ENCODE measurements around the gene MAP4K2. TPM values are rescaled to one million over a fixed set of nuclear protein-coding genes. Genes with fewer than 3 reads are reported as not detected.

MAP4K2 gene
- total and polyA plus RNA-seq, 7 experiments from 2014 or later, result 40.7 to 130 (median 76.1) TPM

DNA sequence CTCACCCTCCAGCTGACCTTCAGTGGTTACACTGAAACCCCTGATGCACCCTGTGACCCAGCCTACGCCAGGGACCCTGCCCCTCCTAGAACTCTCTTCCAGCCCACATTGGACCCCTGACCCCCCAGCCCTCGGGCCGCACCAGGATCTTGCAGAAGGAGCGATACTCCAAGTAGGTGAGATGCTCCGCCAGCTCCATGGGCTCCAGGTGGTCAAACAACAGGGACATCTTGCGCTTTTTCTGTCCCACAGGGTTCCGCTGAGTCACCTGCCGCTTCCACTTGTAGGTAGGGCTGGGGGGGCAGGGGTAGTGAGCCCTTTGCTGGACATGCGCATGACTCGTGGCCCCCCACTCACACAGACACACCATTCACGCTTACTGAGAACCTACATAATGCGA, 63.1 kb downstream of the MAP4K2 start:
- H3K27me3 Mint-ChIP-seq, result no peaks in the 10 kb centered on the region
- no peak for ATAC-seq
- peaks cover 4 to 33% (median 18%) of the 10 kb centered on the region in 5 donors for H3K36me3 Mint-ChIP-seq
- H3K4me3 ChIP-seq (ENCODE audit: low read length), result no peak overlapping the region
- CTCF ChIA-PET, result interaction anchor here (1.4 to 18.4 kb wide), 2 partner anchors 18 to 28 kb away, joined by 4 to 305 read pairs; partner anchors contain the start of gene PYGM
- POLR2A ChIA-PET, result interaction anchor here (0.6 to 39.7 kb wide), 4 partner anchors 15 to 372 kb away, joined by 3 to 1956 read pairs (median 5); partner anchors contain the start of genes PYGM, SF1 and TM7SF2
- no peaks in the 10 kb centered on the region for H3K27me3 ChIP-seq (ENCODE audit: control insufficient read depth in 2 of 2, insufficient read depth in 2 of 2, low read length in 2 of 2)
- peaks cover 0 to 5% (median 0%) of the 10 kb centered on the region in 11 donors for H3K9me3 Mint-ChIP-seq
- H3K36me3 ChIP-seq (ENCODE audit: control insufficient read depth in 2 of 3, insufficient read depth in 3 of 3, low read length in 3 of 3), result peaks cover 15 to 80% (median 31%) of the 10 kb centered on the region in 3 experiments
- peak overlapping the region in 4 of 10 donors; percentile 65 to 84 (median 76) for H3K4me3 Mint-ChIP-seq
- no peak overlapping the region for H3K27ac ChIP-seq (ENCODE audit: low read depth, low read length)
- H3K27ac Mint-ChIP-seq, result peak overlapping the region in 5 of 9 donors; percentile 41 to 90 (median 83)
- DNase-seq, result no peak
- H3K4me1 Mint-ChIP-seq, result peaks cover 25 to 56% (median 39%) of the 10 kb centered on the region in 7 donors
- H3K9me3 ChIP-seq (ENCODE audit: control insufficient read depth in 2 of 3, low read length in 3 of 3), result no peaks in the 10 kb centered on the region
- intact Hi-C loops (cut with micrococcal nuclease), result loop anchor here (5.0 to 10.0 kb wide), 2 partner anchors 272 to 375 kb away; partner anchors contain the start of genes ARL2 (in 1 of the 2), TM7SF2 (in 1 of the 2) and ZNHIT2 (in 1 of the 2)
- peaks cover 0 to 16% of the 10 kb centered on the region in 2 donors for H3K4me1 ChIP-seq (ENCODE audit: control insufficient read depth in 2 of 2, insufficient read depth in 2 of 2, low read length in 2 of 2)

DNA sequence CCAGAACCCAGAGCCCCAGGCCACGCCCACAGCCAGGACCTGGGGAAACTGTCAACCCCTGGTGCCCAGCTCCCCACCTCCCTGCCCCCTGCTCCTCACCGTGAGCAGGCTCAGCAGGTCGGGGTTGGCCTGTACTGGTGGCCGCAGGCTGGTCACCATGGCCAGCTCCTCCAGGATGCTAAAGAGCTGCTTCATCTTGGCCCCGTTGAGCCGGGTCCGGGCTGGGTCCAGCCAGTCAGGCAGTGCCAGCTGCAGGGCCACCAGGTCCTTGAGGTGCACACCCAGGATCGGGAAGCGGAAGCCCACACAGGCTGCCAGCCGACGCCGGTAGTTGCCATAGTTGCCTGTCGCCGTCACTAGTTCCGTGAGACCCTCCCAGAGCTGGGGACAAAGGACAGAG, 66.4 kb downstream of the MAP4K2 start:
- intact Hi-C loops (cut with micrococcal nuclease), result no loop called here
- peaks cover 0 to 13% of the 10 kb centered on the region in 2 donors for H3K4me1 ChIP-seq (ENCODE audit: control insufficient read depth in 2 of 2, insufficient read depth in 2 of 2, low read length in 2 of 2)
- no peaks in the 10 kb centered on the region for H3K27me3 ChIP-seq (ENCODE audit: control insufficient read depth in 2 of 2, insufficient read depth in 2 of 2, low read length in 2 of 2)
- Mint-ChIP-seq H3K36me3 (peaks cover 4 to 38% (median 23%) of the 10 kb centered on the region in 5 donors), H3K27me3 (no peaks in the 10 kb centered on the region), H3K4me1 (peaks cover 21 to 64% (median 49%) of the 10 kb centered on the region in 7 donors), H3K4me3 (peak overlapping the region in 3 of 10 donors; percentile 9 to 64 (median 61)), H3K27ac (peak overlapping the region in 4 of 9 donors; percentile 16 to 83 (median 76)), H3K9me3 (no peaks in the 10 kb centered on the region)
- H3K9me3 ChIP-seq (ENCODE audit: control insufficient read depth in 2 of 3, low read length in 3 of 3), result no peaks in the 10 kb centered on the region
- ATAC-seq, result no peak
- DNase-seq, result no peak
- ChIA-PET POLR2A (interaction anchor here (1.1 to 39.7 kb wide), 3 partner anchors 8 to 49 kb away, joined by 3 to 1956 read pairs (median 3); partner anchors contain the start of genes PYGM and SF1), CTCF (no interaction called here)
- H3K27ac ChIP-seq (ENCODE audit: low read depth, low read length), result peak overlapping the region; percentile 23
- peaks cover 15 to 94% (median 39%) of the 10 kb centered on the region in 3 experiments for H3K36me3 ChIP-seq (ENCODE audit: control insufficient read depth in 2 of 3, insufficient read depth in 3 of 3, low read length in 3 of 3)
- no peak overlapping the region for H3K4me3 ChIP-seq (ENCODE audit: low read length)

DNA sequence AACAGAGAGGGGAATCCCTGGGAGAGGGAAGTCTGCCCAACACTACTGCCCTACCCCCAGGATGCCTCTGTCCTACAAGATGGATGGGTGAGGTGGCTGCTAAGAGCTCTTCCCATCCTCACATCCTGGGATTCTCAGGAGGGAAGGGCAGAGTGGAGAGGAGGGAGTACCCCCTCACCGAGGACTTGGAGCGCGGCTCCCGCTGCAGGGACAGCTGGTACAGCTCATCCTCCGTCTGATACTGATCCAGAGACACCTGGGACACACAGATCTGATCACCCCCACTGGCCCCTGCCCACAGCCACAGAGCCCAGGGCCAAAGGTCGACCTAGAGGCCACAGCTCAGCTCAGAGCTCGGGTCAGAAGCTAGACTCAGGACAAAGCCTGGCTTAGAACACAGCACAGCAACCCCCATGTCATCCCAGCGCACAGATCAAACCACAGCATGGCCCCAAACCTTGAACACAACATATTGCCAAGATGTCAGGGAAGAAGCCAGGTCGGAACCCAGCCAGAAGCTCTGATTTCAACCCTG, 67.2 kb downstream of the MAP4K2 start:
- intact Hi-C loops (cut with micrococcal nuclease), result no loop called here
- H3K4me1 ChIP-seq (ENCODE audit: control insufficient read depth in 2 of 2, insufficient read depth in 2 of 2, low read length in 2 of 2), result peaks cover 0 to 6% of the 10 kb centered on the region in 2 donors
- no peak for ATAC-seq
- no peaks in the 10 kb centered on the region for H3K9me3 Mint-ChIP-seq
- CTCF ChIA-PET, result interaction anchor here (0.6 kb wide), 1 partner anchor 44 kb away, joined by 3 read pairs; no protein-coding TSS in a partner anchor
- peaks cover 14 to 60% (median 44%) of the 10 kb centered on the region in 7 donors for H3K4me1 Mint-ChIP-seq
- H3K9me3 ChIP-seq (ENCODE audit: control insufficient read depth in 2 of 3, low read length in 3 of 3), result no peaks in the 10 kb centered on the region
- H3K27ac ChIP-seq (ENCODE audit: low read depth, low read length), result no peak overlapping the region
- H3K4me3 Mint-ChIP-seq, result peak overlapping the region in 2 of 10 donors; percentile 41 to 64
- POLR2A ChIA-PET, result interaction anchor here (0.8 to 39.7 kb wide), 6 partner anchors 10 to 134 kb away, joined by 3 to 1956 read pairs (median 3); partner anchors contain the start of genes PYGM and SF1
- no peaks in the 10 kb centered on the region for H3K27me3 ChIP-seq (ENCODE audit: control insufficient read depth in 2 of 2, insufficient read depth in 2 of 2, low read length in 2 of 2)
- DNase-seq, result no peak
- H3K36me3 ChIP-seq (ENCODE audit: control insufficient read depth in 2 of 3, insufficient read depth in 3 of 3, low read length in 3 of 3), result peaks cover 15 to 93% (median 37%) of the 10 kb centered on the region in 3 experiments
- peak overlapping the region in 7 of 9 donors; percentile 16 to 83 (median 60) for H3K27ac Mint-ChIP-seq
- H3K27me3 Mint-ChIP-seq, result no peaks in the 10 kb centered on the region
- no peak overlapping the region for H3K4me3 ChIP-seq (ENCODE audit: low read length)
- peaks cover 4 to 41% (median 26%) of the 10 kb centered on the region in 5 donors for H3K36me3 Mint-ChIP-seq

Other genes with a start within 250 kb of the MAP4K2 start
- not detected for gene SLC22A11, start 247.3 kb downstream of the MAP4K2 start, total RNA-seq
- gene SLC22A11, start 247.3 kb downstream of the MAP4K2 start, polyA plus RNA-seq, result not detected
- not detected for gene SLC22A12, start 212.0 kb downstream of the MAP4K2 start, total RNA-seq
- gene SLC22A12, start 212.0 kb downstream of the MAP4K2 start, polyA plus RNA-seq, result not detected
- under 1 TPM in 3 of 5 experiments, not detected in 2; 0.07 to 0.71 (median 0.27) TPM for gene NRXN2, start 80.0 kb downstream of the MAP4K2 start, total RNA-seq
- not detected for gene NRXN2, start 80.0 kb downstream of the MAP4K2 start, polyA plus RNA-seq
- 100 to 1,000 TPM; 211 to 697 (median 654) TPM for gene RASGRP2, start 59.1 kb downstream of the MAP4K2 start, total RNA-seq
- gene RASGRP2, start 59.1 kb downstream of the MAP4K2 start, polyA plus RNA-seq, result 100 to 1,000 TPM; 197 to 312 TPM
- gene PYGM, start 43.2 kb downstream of the MAP4K2 start, total RNA-seq, result 10 to 100 TPM in 4 of 5 experiments, 1 to 10 TPM in 1; 8.0 to 16.2 (median 13.9) TPM
- under 1 TPM; 0.26 to 0.64 TPM for gene PYGM, start 43.2 kb downstream of the MAP4K2 start, polyA plus RNA-seq
- gene SF1, start 24.7 kb downstream of the MAP4K2 start, total RNA-seq, result 1,000 to 10,000 TPM in 2 of 5 experiments, 100 to 1,000 TPM in 3; 462 to 1,612 (median 904) TPM
- gene SF1, start 24.7 kb downstream of the MAP4K2 start, polyA plus RNA-seq, result 100 to 1,000 TPM; 101 to 155 TPM
- 10 to 100 TPM; 25.7 to 46.4 (median 38.0) TPM for gene MEN1, start 7.3 kb upstream of the MAP4K2 start, total RNA-seq
- 10 to 100 TPM; 33.8 to 54.9 TPM for gene MEN1, start 7.3 kb upstream of the MAP4K2 start, polyA plus RNA-seq
- 1 to 10 TPM in 4 of 5 experiments, under 1 TPM in 1; 0.22 to 9.2 (median 8.1) TPM for gene CDC42BPG, start 41.4 kb upstream of the MAP4K2 start, total RNA-seq
- gene CDC42BPG, start 41.4 kb upstream of the MAP4K2 start, polyA plus RNA-seq, result under 1 TPM; 0.27 to 0.47 TPM
- 100 to 1,000 TPM; 124 to 263 (median 208) TPM for gene EHD1, start 75.4 kb upstream of the MAP4K2 start, total RNA-seq
- 100 to 1,000 TPM; 102 to 141 TPM for gene EHD1, start 75.4 kb upstream of the MAP4K2 start, polyA plus RNA-seq
- gene ATG2A, start 114.0 kb upstream of the MAP4K2 start, total RNA-seq, result 100 to 1,000 TPM in 1 of 5 experiments, 10 to 100 TPM in 4; 30.6 to 105 (median 36.2) TPM
- 1 to 10 TPM; 3.4 to 5.2 TPM for gene ATG2A, start 114.0 kb upstream of the MAP4K2 start, polyA plus RNA-seq
- gene PPP2R5B, start 121.5 kb upstream of the MAP4K2 start, total RNA-seq, result 10 to 100 TPM; 11.9 to 19.1 (median 18.8) TPM
- gene PPP2R5B, start 121.5 kb upstream of the MAP4K2 start, polyA plus RNA-seq, result 1 to 10 TPM; 4.5 to 7.5 TPM
- under 1 TPM in 1 of 5 experiments, not detected in 4; 0.48 TPM for gene GPHA2, start 132.7 kb upstream of the MAP4K2 start, total RNA-seq
- not detected for gene GPHA2, start 132.7 kb upstream of the MAP4K2 start, polyA plus RNA-seq
- 1 to 10 TPM in 1 of 5 experiments, under 1 TPM in 3, not detected in 1; 0.48 to 1.1 (median 0.85) TPM for gene MAJIN, start 168.9 kb upstream of the MAP4K2 start, total RNA-seq
- gene MAJIN, start 168.9 kb upstream of the MAP4K2 start, polyA plus RNA-seq, result 1 to 10 TPM in 1 of 2 donors, not detected in 1; 1.2 TPM
- gene BATF2, start 193.8 kb upstream of the MAP4K2 start, total RNA-seq, result under 1 TPM in 1 of 5 experiments, not detected in 4; 0.39 TPM
- gene BATF2, start 193.8 kb upstream of the MAP4K2 start, polyA plus RNA-seq, result not detected
- 10 to 100 TPM; 22.6 to 60.8 (median 32.2) TPM for gene ARL2, start 210.9 kb upstream of the MAP4K2 start, total RNA-seq
- gene ARL2, start 210.9 kb upstream of the MAP4K2 start, polyA plus RNA-seq, result 10 to 100 TPM; 90.0 to 96.1 TPM
- gene SNX15, start 224.2 kb upstream of the MAP4K2 start, total RNA-seq, result 10 to 100 TPM; 13.1 to 29.0 (median 21.7) TPM
- gene SNX15, start 224.2 kb upstream of the MAP4K2 start, polyA plus RNA-seq, result 10 to 100 TPM; 13.7 to 15.7 TPM
- 10 to 100 TPM in 1 of 5 experiments, 1 to 10 TPM in 4; 2.7 to 18.2 (median 8.6) TPM for gene SAC3D1, start 238.0 kb upstream of the MAP4K2 start, total RNA-seq
- 10 to 100 TPM; 11.5 to 17.2 TPM for gene SAC3D1, start 238.0 kb upstream of the MAP4K2 start, polyA plus RNA-seq

All from naive thymus-derived CD4-positive, alpha-beta T cell (primary cell).